K562 (cell line): ENCODE data around the gene ARHGAP42. TPM values are rescaled to one million over a fixed set of nuclear protein-coding genes. Genes with fewer than 3 reads are reported as not detected.

Experiments used
- ATAC-seq: fragments of 200-7000 bp; cut with Tn5 transposase; 3 replicates; pipeline ENCODE4 v1.9.1; 2020; ENCODE audit warnings: moderate library complexity
- BruUV-seq: library from RNA; stranded (reverse); fragments of 400-500 nt; replicated peaks from 2 replicates; lab custom pipeline; 2021; lab: Mats Ljungman, UMichigan
- CTCF ChIA-PET: fragments of 300-600 bp; formaldehyde crosslinking; extraction: SDS; loops from one replicate; lab custom pipeline; 2021; ENCODE audit warnings: low intra/inter-chr PET ratio; lab: Yijun Ruan, JAX
- POLR2A ChIA-PET: fragments of 300-600, 350-650 bp; sonication (Branson Sonifier 250); formaldehyde crosslinking; extraction: SDS; loops from one replicate; lab custom pipeline; 2021; ENCODE audit warnings: antibody characterized with exemption, inconsistent platforms; lab: Yijun Ruan, JAX
- DNase-seq, 4 experiments: peaks; one replicate each; pipeline versions ENCODE4 v3.0.0 to v3.0.0-alpha.2; 2011 to 2018; ENCODE audit warnings: low spot score in 3 of 4, mixed read lengths in 3 of 4; ENCODE audit errors: extremely low read depth in 1 of 4
- FAIRE-seq: peaks from 2 replicates; lab custom pipeline; 2011; peaks lifted over from hg19 to GRCh38; lab: Jason Lieb, UNC
- H2AFZ ChIP-seq: 2 replicates; pipeline ENCODE4 v1.6.0; 2011; ENCODE audit warnings: low read depth, low read length, control low read depth, inconsistent platforms
- H3K27ac ChIP-seq: fragments of 200-600 bp; 3 replicates; pipeline ENCODE4 v1.8.0; 2011; ENCODE audit warnings: low read depth, mild to moderate bottlenecking, control low read depth, inconsistent platforms, low read length, moderate library complexity, mixed read lengths; ENCODE audit errors: extremely low read depth
- H3K27me3 ChIP-seq, 2 experiments: fragments of 300-600 bp in 1 of 2; 2 replicates in 1 of 2; 3 replicates in 1 of 2; pipeline versions ENCODE4 v1.6.0 to v1.8.0; 2011; ENCODE audit warnings: inconsistent platforms in 2 of 2, low read length in 2 of 2, mild to moderate bottlenecking in 1 of 2, mixed read lengths in 1 of 2, moderate library complexity in 1 of 2; ENCODE audit not compliant: control insufficient read depth in 2 of 2, insufficient read depth in 2 of 2
- H3K36me3 ChIP-seq: fragments of 300-600 bp; 3 replicates; pipeline ENCODE4 v1.8.0; 2011; ENCODE audit warnings: mild to moderate bottlenecking, low read length, inconsistent platforms; ENCODE audit not compliant: control insufficient read depth, insufficient read depth
- H3K4me1 ChIP-seq, 2 experiments: fragments of 200-600 bp in 1 of 2; replicated peaks in 1 of 2; 2 replicates in 1 of 2; 3 replicates in 1 of 2; pipeline versions ENCODE4 v1.5.1 to v1.8.0; 2011; ENCODE audit warnings: inconsistent platforms in 2 of 2, low read length in 2 of 2, mild to moderate bottlenecking in 1 of 2, mixed read lengths in 1 of 2, moderate library complexity in 1 of 2; ENCODE audit not compliant: control insufficient read depth in 2 of 2, insufficient read depth in 2 of 2
- H3K4me2 ChIP-seq: 2 replicates; pipeline ENCODE4 v1.6.1; 2011; ENCODE audit warnings: low read length, control low read depth, inconsistent platforms, mixed read lengths; ENCODE audit not compliant: insufficient read depth
- H3K4me3 ChIP-seq: fragments of 200-600 bp; sonication (generic), shearing (Covaris generic); 2 replicates; pipeline ENCODE4 v1.5.1; 2016; ENCODE audit warnings: control low read depth, inconsistent platforms
- H3K79me2 ChIP-seq: fragments of 200-600 bp; 3 replicates; pipeline ENCODE4 v1.8.0; 2011; ENCODE audit warnings: low read length, inconsistent platforms; ENCODE audit not compliant: control insufficient read depth, insufficient read depth
- H3K9ac ChIP-seq, 2 experiments: 2 replicates each; pipeline versions ENCODE4 v1.6.0 to v1.6.1; 2011; ENCODE audit warnings: low read depth in 2 of 2, low read length in 2 of 2, control low read depth in 1 of 2, inconsistent platforms in 1 of 2, mild to moderate bottlenecking in 1 of 2, mixed read lengths in 1 of 2; ENCODE audit not compliant: insufficient read depth in 1 of 2
- H3K9me1 ChIP-seq: one replicate; pipeline ENCODE4 v1.6.0; 2011; ENCODE audit warnings: inconsistent platforms, mild to moderate bottlenecking, low read length, moderate library complexity; ENCODE audit not compliant: control insufficient read depth, insufficient read depth
- H3K9me3 ChIP-seq: replicated peaks from 2 replicates; pipeline ENCODE4 v1.5.1; 2011; ENCODE audit warnings: low read depth, low read length, inconsistent platforms; ENCODE audit not compliant: control insufficient read depth, insufficient read depth
- H4K20me1 ChIP-seq: replicated peaks from 2 replicates; pipeline ENCODE4 v1.6.1; 2011; ENCODE audit warnings: low read length, inconsistent platforms, mixed read lengths; ENCODE audit not compliant: control insufficient read depth, insufficient read depth
- CBX2 ChIP-seq: fragments of 200-600 bp; sonication (generic); IDR thresholded peaks from one replicate; pipeline ENCODE4 v1.6.1; 2012; ENCODE audit warnings: mild to moderate bottlenecking, low read length, inconsistent platforms; ENCODE audit not compliant: insufficient read depth, poor library complexity, severe bottlenecking
- E2F4 ChIP-seq: sonication (generic); formaldehyde crosslinking; IDR thresholded peaks from 2 replicates; pipeline ENCODE4 v1.8.0; 2022; ENCODE audit warnings: mild to moderate bottlenecking, low read depth, missing genetic modification reagents
- ELF1 ChIP-seq: fragments of 200-800 bp; sonication (Bioruptor generic); IDR thresholded peaks from 2 replicates; pipeline ENCODE4 v1.6.1; 2016; ENCODE audit warnings: missing genetic modification characterization, missing compliant biosample characterization
- EWSR1 ChIP-seq: fragments of 450-650 bp; IDR thresholded peaks from 2 replicates; pipeline ENCODE4 v1.6.1; 2018; ENCODE audit warnings: borderline replicate concordance, mild to moderate bottlenecking, low read depth, moderate library complexity; ENCODE audit not compliant: partially characterized antibody
- NFYB ChIP-seq: IDR thresholded peaks from 2 replicates; pipeline ENCODE4 v1.6.1; 2011; ENCODE audit warnings: mild to moderate bottlenecking, moderate library complexity; ENCODE audit not compliant: insufficient read length; ENCODE audit errors: extremely low read depth
- NR2C2 ChIP-seq, 2 experiments: fragments of 200-800 bp in 1 of 2; sonication (Bioruptor generic) in 1 of 2; sonication (generic) in 1 of 2; formaldehyde crosslinking in 1 of 2; IDR thresholded peaks; 2 replicates each; pipeline versions ENCODE4 v1.6.1 to v1.8.0; 2016 to 2022; ENCODE audit warnings: mild to moderate bottlenecking in 1 of 2, missing compliant biosample characterization in 1 of 2, missing genetic modification characterization in 1 of 2, missing genetic modification reagents in 1 of 2
- PPARD ChIP-seq: fragments of 250-450 bp; sonication (Bioruptor Pico); IDR thresholded peaks from 2 replicates; pipeline ENCODE4 v1.8.0; 2022; ENCODE audit warnings: inconsistent platforms, mild to moderate bottlenecking, moderate library complexity
- PTRF ChIP-seq: fragments of 450-650 bp; IDR thresholded peaks from 2 replicates; pipeline ENCODE4 v1.6.1; 2016; ENCODE audit warnings: mild to moderate bottlenecking, missing genetic modification characterization, missing compliant biosample characterization
- PYGO2 ChIP-seq: fragments of 450-650 bp; IDR thresholded peaks from 2 replicates; pipeline ENCODE4 v1.6.1; 2016; ENCODE audit warnings: mild to moderate bottlenecking, missing genetic modification characterization, moderate library complexity, missing compliant biosample characterization
- RBM22 ChIP-seq: fragments of 200-400 bp; formaldehyde crosslinking; IDR thresholded peaks from 2 replicates; pipeline ENCODE4 v1.6.1; 2018; ENCODE audit warnings: low read length, low read depth; ENCODE audit not compliant: poor library complexity, severe bottlenecking
- TAF15 ChIP-seq: fragments of 200-400 bp; formaldehyde crosslinking; IDR thresholded peaks from 2 replicates; pipeline ENCODE4 v1.6.1; 2017; ENCODE audit warnings: mild to moderate bottlenecking, low read depth, low read length, moderate library complexity
- TARDBP ChIP-seq: fragments of 450-650 bp; IDR thresholded peaks from 2 replicates; pipeline ENCODE4 v1.6.1; 2016
- THRB ChIP-seq: fragments of 450-650 bp; formaldehyde crosslinking; conservative IDR thresholded peaks from 2 replicates; pipeline ENCODE4 v1.4.0; 2022; ENCODE audit warnings: mild to moderate bottlenecking, missing genetic modification characterization
- ZBTB43 ChIP-seq: sonication (generic); formaldehyde crosslinking; IDR thresholded peaks from 2 replicates; pipeline ENCODE4 v1.8.0; 2023; ENCODE audit warnings: mild to moderate bottlenecking, missing genetic modification reagents
- ZNF146 ChIP-seq: IDR thresholded peaks from one replicate; pipeline ENCODE4 v1.6.1; 2018; ENCODE audit warnings: missing compliant biosample characterization; ENCODE audit not compliant: unreplicated experiment
- ZNF311 ChIP-seq: fragments of 250-450 bp; sonication (Bioruptor Pico); IDR thresholded peaks from 2 replicates; pipeline ENCODE4 v1.4.0; 2020; ENCODE audit warnings: mild to moderate bottlenecking, moderate library complexity
- WGBS: fragments of 100-300 bp; shearing (Covaris generic); methylation state at CpG from one replicate; pipeline ENCODE4 v1.1.6; 2016; ENCODE audit warnings: low coverage, mixed read lengths; ENCODE audit not compliant: insufficient coverage; ENCODE audit errors: missing lambda C conversion rate; 5-methylcytosine and 5-hydroxymethylcytosine counted together
- in situ Hi-C: fragments of 300-500 bp; cut with MboI; formaldehyde crosslinking; loops from 4 replicates; pipeline ENCODE4 v1.15.0; 2018; ENCODE audit warnings: inconsistent platforms, mixed read lengths
- intact Hi-C: fragments of 100-400 bp; cut with micrococcal nuclease; formaldehyde crosslinking; loops from 2 replicates; pipeline ENCODE4 v1.14.2; 2022
- polyA plus RNA-seq, 8 experiments: library from polyadenylated mRNA; depleted of rRNA in 4 of 8; stranded (reverse) in 5 of 8; unstranded in 3 of 8; fragments of >200 nt; fragmentation: Nextera tagmentation in 2 of 8; fragmentation: Illumina TruSeq in 1 of 8; extraction: Ambion mirVana in 2 of 8; extraction: Trizol in 1 of 8; gene quantifications; 2 replicates each; pipeline versions ENCODE4 v1.2.1 to v1.2.3, GENCODE V29; 2011 to 2014; ENCODE audit warnings: inconsistent platforms in 1 of 8, missing spikeins in 1 of 8
- total RNA-seq, 7 experiments: library from RNA; depleted of rRNA in 6 of 7; stranded (reverse); fragments of >200 nt in 6 of 7; fragmentation: Illumina TruSeq in 2 of 7; extraction: Trizol in 2 of 7; gene quantifications; 2 replicates each; pipeline versions ENCODE4 v1.2.1 to v1.2.3, GENCODE V29; 2011 to 2021; ENCODE audit warnings: low replicate concordance in 1 of 7

ARHGAP42 gene
- total and polyA plus RNA-seq, 9 of the 15 experiments (the other 6 are each of a cell fraction or from before 2014, with no cell fraction given): 0.95 to 6.1 (median 2.4) TPM

GRCh38 chr11:100689141-100689540 is 2.1 kb downstream of the ARHGAP42 start:
- no TSS peak for BruUV-seq
- ChIA-PET CTCF (no interaction called here), POLR2A (interaction anchor here (0.6 kb wide), 1 partner anchor 47 kb away, joined by 3 read pairs; no protein-coding TSS in a partner anchor)
- Histone ChIP-seq H3K4me1 (peaks cover 2 to 12% of the 10 kb centered on the region in 2 experiments; a peak in 3 of 5 replicates), H3K4me3 (no peak overlapping the region), H3K79me2 (no peaks in the 10 kb centered on the region; the same call in 2 of the 3 replicates), H3K27me3 (no peaks in the 10 kb centered on the region), H3K9me1 (no peaks in the 10 kb centered on the region), H3K4me2 (no peak overlapping the region), H2AFZ (no peak overlapping the region), H3K9ac (no peak overlapping the region), H3K9me3 (no peaks in the 10 kb centered on the region), H3K27ac (no peak overlapping the region), H4K20me1 (no peaks in the 10 kb centered on the region), H3K36me3 (no peaks in the 10 kb centered on the region)
- intact Hi-C loops (no loop called here), in situ Hi-C loops (no loop called here)
- FAIRE-seq: no peak
- DNase-seq: no peak
- WGBS: 50% methylated on average over 4 of the region's 4 CpGs
- ATAC-seq: no peak
- TF ChIP-seq NR2C2 (CRISPR knock-in tag; IDR thresholded peaks at IDR 0.05): no peak
- TF ChIP-seq NR2C2 (tag; IDR thresholded peaks at IDR 0.05): no peak
- TF ChIP-seq ZNF146: no peak
- TF ChIP-seq CBX2: no peak
- TF ChIP-seq ELF1 (tag): no peak
- no peak for TF ChIP-seq EWSR1
- TF ChIP-seq PTRF (tag): no peak
- no peak for TF ChIP-seq THRB
- no peak for TF ChIP-seq PYGO2 (tag)
- no peak for TF ChIP-seq ZNF311 (CRISPR knock-in tag)
- no peak for TF ChIP-seq TARDBP
- TF ChIP-seq TAF15: no peak
- no peak for TF ChIP-seq RBM22
- TF ChIP-seq E2F4: no peak
- no peak for TF ChIP-seq NFYB
- TF ChIP-seq PPARD (CRISPR knock-in tag): no peak
- no peak for TF ChIP-seq ZBTB43 (CRISPR knock-in tag)
